ENCODE measurements around the gene IL1RAPL2.
"Not testable (repeated sequence)": the region's sequence is repeated elsewhere in the genome, so short reads cannot be mapped to it uniquely, and the experiment has no call there.

Gene IL1RAPL2

GRCh38 chrX:104863466-104863865 lies 297.5 kb downstream of the IL1RAPL2 start:
- no peak for DNase-seq

GRCh38 chrX:104864296-104864695 lies 298.3 kb downstream of the IL1RAPL2 start:
- DNase-seq = no peak

GRCh38 chrX:104877504-104877903 lies 311.5 kb downstream of the IL1RAPL2 start:
- no peak for DNase-seq

GRCh38 chrX:104902070-104902469 lies 336.1 kb downstream of the IL1RAPL2 start:
- DNase-seq = no peak

GRCh38 chrX:104909694-104910093 lies 343.7 kb downstream of the IL1RAPL2 start:
- DNase-seq = not testable (repeated sequence)

- DNase-seq = no peak
Observed at GRCh38 chrX:104913348-104913747, 347.3 kb downstream of the IL1RAPL2 start.

GRCh38 chrX:104914686-104915085 lies 348.7 kb downstream of the IL1RAPL2 start:
- not testable (repeated sequence) for DNase-seq

GRCh38 chrX:104918122-104918521 lies 352.1 kb downstream of the IL1RAPL2 start:
- no peak for DNase-seq

- DNase-seq = no peak
Observed at GRCh38 chrX:104921584-104922205, 355.7 kb downstream of the IL1RAPL2 start.

- DNase-seq = peak; percentile 16
Observed at GRCh38 chrX:104922206-104922621, 356.2 kb downstream of the IL1RAPL2 start.

GRCh38 chrX:104929324-104929723 lies 363.3 kb downstream of the IL1RAPL2 start:
- DNase-seq = no peak

GRCh38 chrX:104935581-104935980 lies 369.6 kb downstream of the IL1RAPL2 start:
- no peak for DNase-seq

- DNase-seq = no peak
Observed at GRCh38 chrX:104953251-104953650, 387.3 kb downstream of the IL1RAPL2 start.

- no peak for DNase-seq
Observed at GRCh38 chrX:104961926-104962325, 395.9 kb downstream of the IL1RAPL2 start.

- no peak for DNase-seq
Observed at GRCh38 chrX:104968241-104968640, 402.2 kb downstream of the IL1RAPL2 start.

- DNase-seq = no peak
Observed at GRCh38 chrX:104972737-104973136, 406.7 kb downstream of the IL1RAPL2 start.

- DNase-seq = no peak
Observed at GRCh38 chrX:104987063-104987462, 421.1 kb downstream of the IL1RAPL2 start.

GRCh38 chrX:104988038-104988437 lies 422.0 kb downstream of the IL1RAPL2 start:
- no peak for DNase-seq

- no peak for DNase-seq
Observed at GRCh38 chrX:104995546-104995945, 429.5 kb downstream of the IL1RAPL2 start.

GRCh38 chrX:105006103-105006502 lies 440.1 kb downstream of the IL1RAPL2 start:
- no peak for DNase-seq

- DNase-seq = no peak
Observed at GRCh38 chrX:105006996-105007395, 441.0 kb downstream of the IL1RAPL2 start.

GRCh38 chrX:105013719-105014118 lies 447.7 kb downstream of the IL1RAPL2 start:
- DNase-seq = no peak

- no peak for DNase-seq
Observed at GRCh38 chrX:105017641-105018040, 451.6 kb downstream of the IL1RAPL2 start.

GRCh38 chrX:105018865-105019264 lies 452.9 kb downstream of the IL1RAPL2 start:
- no peak for DNase-seq

- DNase-seq = not testable (repeated sequence)
Observed at GRCh38 chrX:105028962-105029361, 463.0 kb downstream of the IL1RAPL2 start.

Measured in KG1 (cell line).